Stimulated activated CD4-positive, alpha-beta T cell treated with anti-CD3 and anti-CD28 coated beads, TNF-alpha, amount 100 ng/mL, for 1 hour (primary cell): ENCODE results near the gene COPG1.
"Not testable (repeated sequence)": the region's sequence is repeated elsewhere in the genome, so short reads cannot be mapped to it uniquely, and the experiment has no call there.

ENCODE experiments used
- DNase-seq, 3 donors: peaks; one replicate each; pipeline ENCODE4 v3.0.0-alpha.2; 2020; ENCODE audit warnings: low read depth in 3 of 3, low spot score in 1 of 3

COPG1 gene

DNA sequence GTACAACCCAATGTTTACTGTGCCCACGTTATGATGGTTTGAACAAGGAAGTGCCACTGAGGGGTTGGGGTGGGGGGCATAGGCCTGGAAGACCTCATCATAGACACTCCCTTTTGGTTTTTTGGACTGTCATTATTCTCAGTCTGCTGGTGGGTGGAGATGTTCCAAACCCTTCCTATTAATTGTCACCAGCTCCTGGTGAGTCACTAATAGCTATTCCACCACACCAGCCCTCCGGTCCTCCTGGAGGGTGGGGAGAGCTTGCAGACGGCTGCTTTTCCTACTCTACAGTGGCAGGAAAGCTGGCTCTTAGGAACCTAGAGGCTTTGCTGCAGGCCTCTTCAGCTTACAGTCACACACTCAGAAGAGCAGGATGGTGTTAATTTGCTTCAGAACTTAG lies 9.0 kb upstream of the COPG1 start:
- no peak for DNase-seq

DNA sequence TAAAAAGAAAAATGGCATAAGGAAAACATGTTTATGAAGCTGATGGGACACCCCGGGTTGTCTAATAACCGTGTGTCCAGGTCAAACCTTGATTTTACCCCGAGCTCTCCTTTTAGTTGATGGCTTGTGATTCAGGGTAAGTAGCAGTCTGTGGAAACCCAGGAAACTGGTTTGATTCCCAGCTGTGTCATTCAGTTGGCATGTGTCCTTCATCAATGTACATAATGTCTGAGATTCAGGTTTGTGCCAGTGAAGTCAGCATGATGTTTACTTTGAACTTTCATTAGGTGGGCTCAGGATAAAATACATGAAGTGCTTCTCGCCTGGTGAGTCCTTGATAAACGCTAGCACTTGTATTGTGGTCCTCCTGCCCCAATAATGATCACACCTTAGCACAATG lies 4.3 kb upstream of the COPG1 start:
- no peak for DNase-seq

DNA sequence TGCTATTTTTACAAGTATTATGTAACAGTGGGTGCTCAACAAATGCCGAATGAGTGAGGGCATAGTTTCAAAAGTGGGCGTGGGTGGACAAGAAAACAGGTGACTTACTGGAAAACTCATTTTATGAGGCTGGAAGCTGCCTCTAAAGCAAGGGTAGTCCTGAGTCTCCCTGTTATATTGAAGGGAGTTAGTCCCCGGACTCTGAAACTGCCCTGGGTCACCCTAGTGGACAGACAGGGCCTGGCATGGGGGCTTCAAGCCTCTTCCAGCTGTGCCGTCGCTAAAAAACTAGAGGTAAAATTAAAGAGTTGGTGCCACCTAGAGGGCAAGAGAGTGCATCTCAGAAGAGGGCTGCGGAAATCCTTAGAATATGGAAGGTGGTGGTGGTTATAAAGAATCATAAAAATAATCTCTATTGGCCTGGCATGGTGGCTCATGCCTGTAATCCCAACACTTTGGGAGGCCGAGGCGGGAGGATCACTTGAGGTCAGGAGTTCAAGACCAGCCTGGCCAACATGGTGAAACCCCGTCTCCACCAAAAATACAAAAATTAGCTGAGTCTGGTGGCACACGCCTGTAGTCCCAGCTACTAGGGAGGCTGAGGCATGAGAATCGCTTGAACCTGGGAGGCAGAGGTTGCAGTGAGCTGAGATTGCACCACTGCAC lies 3.6 kb upstream of the COPG1 start:
- DNase-seq = peak; percentile 21 to 40 (median 22)

DNA sequence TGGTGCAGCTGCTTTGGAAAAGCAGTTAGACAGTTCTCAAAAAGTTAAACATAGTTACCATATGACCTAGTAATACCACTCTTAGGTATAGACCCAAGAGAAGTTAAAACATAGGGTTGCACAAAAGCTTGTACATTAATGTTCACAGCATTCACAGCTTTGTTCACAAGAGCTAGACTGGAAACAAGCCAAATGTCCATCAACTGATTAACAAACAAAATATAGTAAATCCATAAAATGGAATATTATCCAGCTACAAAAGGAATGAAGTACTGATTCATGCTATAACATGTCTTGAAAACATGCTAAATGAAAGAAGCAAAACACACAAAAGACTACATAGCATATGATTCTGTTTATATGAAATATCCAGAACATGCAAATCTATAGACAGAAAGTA lies 2.8 kb upstream of the COPG1 start:
- no peak for DNase-seq

DNA sequence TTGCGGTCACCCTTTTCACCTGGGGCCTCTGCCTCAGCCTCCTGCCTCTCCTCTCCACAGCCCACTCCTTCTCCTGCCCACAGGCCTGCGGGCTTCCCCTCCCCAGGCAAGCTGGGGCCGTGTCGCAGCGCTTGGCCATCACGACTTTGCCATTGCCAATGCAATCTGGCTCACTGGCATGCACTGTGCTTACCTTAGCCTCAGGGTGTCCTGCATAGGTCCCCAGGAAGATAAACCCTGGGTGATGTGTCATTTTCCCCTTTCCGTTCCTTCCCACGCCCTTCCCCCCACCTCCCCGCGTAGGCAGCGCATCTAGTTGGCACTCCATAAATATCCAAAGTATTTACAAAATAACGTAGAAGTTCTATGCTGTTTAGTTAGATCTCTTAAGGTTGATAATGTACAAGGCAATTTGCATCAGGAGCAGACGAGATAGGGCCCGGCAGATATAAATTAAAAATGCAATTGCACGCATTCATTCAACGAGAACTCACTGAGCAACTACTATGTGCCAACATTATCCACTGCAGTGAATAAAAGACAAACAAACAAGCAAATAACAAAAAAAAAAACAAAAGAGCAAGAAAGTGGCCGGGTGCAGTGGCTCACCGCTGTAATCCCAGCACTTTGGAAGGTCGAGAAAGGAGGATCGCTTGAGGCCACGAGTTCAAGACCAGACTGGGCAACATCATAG lies 973 bp upstream of the COPG1 start:
- no peak for DNase-seq

DNA sequence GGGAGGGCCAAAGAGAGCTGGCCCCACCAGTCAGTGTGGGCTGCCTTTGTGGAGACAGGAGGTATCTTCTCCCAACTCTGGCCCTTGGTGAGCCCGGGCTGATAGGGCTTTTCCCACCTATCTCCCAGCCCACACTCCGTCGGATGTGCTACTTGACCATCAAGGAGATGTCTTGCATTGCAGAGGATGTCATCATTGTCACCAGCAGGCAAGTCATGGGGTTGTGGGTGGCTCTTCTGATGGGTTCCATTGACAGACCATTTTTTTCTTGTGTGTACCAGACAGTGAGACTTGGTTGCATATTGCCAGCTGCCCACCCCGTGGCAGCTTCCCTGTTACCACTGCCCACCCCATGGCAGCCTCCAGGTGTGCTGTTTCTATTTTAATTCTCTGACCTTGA lies 3.3 kb downstream of the COPG1 start:
- DNase-seq = no peak

DNA sequence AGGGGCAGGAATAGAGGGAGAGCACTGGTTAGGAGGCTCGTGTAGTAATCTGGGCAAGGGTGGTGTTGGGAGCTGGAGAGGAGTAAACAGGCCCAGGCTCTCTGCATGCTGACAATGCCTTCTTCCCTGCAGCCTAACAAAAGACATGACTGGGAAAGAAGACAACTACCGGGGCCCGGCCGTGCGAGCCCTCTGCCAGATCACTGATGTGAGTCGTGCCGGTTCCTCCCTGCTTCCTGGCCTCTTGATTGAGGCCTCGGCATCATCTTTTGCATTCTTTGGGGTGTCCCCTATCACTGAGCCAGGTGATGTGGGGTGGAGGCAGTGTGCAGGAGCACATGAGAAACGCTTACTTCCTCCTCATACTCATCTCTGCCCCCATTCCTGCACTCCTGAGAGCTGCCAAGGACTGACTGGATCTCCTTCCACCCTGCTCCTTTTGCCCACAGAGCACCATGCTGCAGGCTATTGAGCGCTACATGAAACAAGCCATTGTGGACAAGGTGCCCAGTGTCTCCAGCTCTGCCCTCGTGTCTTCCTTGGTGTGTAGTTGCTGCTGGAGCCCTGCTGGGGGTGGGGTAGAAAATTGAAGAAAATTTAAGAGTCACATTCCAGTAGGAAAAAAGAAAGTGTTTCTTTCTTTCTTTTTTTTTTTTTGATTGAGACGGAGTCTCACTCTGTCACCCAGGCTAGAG lies 5.3 kb downstream of the COPG1 start:
- no peak for DNase-seq

DNA sequence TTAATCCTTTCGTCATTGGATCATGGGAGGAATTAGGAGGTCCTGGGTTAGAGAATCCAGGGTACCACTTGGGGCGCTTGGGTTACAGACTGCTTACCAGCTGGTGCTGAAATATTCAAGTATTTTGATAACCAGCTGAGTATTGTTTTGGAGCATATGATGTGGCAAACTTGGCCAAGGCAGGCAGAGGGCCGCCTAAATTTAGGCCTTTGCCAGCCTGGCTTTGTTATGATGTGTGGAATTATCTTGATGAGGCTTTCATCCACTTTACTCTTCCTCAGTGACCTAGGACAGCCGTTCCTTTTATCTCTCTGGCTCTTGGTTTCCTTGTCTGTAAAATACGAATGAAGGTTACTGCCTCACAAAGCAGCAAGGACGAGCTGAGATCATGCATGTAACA lies 6.9 kb downstream of the COPG1 start:
- no peak for DNase-seq

DNA sequence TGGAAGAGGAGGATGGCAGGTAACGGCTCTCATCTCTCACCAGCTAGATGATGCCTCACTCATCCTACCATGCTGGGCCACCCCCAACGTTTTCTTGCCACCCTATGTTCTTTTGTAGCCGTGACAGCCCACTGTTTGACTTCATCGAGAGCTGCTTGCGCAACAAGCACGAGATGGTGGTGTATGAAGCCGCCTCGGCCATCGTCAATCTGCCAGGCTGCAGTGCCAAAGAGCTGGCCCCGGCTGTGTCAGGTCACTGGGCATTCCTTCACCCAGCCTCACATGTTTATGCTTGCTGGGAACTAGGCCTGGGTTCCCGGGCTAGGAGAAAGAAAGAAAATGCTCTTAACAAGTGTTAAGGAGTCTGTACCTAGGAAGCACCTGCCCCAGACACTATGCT lies 8.2 kb downstream of the COPG1 start:
- DNase-seq = no peak

DNA sequence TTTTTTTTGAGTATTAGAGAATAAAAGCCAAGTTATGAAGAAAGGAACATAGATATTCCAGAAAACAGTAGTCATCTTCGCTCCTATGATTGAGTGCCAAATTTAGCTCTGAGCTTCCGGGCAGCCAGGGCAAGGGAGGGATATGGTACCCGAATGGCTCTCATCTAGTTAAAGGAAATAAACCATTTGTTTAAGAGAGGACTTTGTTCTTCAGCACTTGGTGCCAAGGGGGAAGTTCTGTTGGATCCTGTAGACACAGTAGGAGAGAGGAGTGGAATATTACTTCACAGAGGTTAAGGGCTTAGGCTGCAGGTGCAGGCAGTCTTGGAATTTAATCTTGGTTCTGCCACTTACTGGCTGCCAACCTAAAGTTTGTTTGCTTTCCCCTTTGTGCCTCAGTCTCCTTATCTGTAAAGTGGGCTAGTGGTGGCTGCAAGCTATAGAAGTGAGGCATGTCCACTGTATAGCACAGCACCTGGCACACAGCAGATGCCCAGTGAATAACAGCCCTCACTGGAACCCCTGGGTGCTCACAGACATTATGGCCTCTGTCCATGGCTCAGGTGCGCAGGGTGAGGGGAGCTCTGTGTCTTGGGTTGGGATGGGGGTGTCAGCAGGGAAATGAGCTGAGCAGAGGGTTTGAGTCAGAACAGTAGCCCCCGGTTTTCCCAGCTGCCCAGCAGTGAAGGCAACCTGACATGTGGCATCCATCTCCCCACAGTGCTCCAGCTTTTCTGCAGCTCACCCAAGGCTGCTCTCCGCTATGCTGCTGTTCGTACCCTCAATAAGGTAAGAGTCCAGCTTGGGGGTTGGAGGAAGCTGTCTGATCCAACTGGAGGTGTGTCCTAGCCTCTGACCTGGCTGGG lies 10.4 kb downstream of the COPG1 start:
- DNase-seq = no peak

DNA sequence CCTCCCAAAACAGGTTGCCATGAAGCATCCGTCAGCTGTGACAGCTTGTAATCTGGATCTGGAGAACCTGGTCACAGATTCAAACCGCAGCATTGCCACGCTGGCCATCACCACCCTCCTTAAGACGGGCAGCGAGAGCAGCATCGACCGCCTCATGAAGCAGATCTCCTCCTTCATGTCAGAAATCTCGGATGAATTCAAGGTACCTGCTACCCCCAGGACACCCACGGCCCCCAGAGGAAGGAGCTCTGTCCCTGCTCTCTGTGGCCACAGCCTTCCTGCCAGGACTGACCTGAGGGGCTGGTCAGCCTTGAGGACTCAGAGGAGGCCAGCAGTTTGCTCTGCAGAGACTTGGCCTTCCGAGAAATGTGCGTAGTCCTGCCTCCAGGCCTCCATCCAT lies 11.2 kb downstream of the COPG1 start:
- no peak for DNase-seq

DNA sequence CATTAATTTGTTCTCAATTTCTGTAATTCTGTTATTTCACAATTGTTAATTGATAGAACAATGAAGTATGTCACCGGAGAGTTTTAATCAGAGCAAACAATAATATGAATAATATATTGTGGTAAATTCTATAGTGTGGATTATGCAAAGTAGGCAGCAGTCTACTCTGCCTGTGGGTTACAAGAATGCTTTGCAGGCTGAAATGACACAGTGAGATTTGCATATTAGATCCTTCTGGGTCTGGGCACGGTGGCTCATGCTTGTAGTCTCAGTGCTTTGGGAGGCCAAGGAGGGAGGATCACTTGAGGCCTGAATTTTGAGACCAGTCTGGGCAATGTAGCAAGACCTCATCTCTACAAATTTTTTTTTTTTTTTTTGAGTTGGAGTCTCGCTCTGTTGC lies 12.5 kb downstream of the COPG1 start:
- DNase-seq = no peak

DNA sequence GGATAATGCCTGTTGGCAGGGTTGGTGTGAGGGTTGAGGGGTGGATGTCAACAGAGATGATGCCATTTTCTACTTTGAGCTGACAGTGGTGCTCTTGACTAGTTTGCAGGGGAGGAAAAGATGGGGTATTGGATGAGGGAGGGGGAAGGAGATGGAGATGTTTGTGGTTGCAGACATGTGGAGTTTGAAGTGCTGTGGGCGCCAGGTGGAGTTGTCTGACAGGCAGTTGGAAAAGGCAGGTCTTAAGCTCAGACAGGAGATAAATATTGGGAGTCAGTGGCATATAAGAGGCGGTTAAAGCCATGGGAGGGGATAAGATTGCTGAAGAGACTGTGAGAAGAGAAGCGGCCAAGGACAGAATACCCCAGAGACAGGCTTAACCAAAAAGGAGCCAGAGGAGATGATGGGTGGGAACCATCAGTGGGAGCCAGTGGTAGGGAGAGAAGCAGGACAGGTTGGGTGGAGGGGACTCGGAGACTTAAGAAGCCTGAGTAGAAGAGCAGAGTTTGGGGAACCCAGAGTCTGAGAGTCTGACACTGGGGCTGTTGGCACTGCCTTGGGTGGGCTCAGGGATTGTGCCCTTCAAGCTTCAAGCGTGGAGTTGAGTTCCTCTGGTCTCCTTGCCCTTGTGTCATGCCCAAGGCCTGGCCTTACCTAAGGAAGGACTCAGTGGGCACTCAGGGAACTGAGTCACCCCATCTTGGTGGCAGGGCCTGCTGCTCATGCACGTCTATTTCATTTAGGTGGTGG lies 13.9 kb downstream of the COPG1 start:
- DNase-seq = no peak

DNA sequence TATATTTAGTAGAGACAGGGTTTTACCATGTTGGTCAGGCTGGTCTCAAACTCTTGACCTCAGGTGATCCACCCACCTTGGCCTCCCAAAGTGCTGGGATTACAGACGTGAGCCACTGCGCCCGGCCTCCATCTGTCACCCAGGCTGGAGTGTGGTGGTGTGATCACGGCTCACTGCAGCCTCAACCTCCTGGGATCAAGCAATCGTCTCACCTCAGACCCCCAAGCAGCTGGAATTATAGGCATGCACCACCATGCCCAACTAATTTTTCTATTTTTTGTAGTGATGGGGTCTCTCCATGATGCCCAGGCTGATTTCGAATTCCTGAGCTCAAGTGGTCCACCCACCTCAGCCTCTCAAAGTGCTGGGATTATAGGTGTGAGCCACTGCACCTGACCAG lies 15.6 kb downstream of the COPG1 start:
- DNase-seq = not testable (repeated sequence)

DNA sequence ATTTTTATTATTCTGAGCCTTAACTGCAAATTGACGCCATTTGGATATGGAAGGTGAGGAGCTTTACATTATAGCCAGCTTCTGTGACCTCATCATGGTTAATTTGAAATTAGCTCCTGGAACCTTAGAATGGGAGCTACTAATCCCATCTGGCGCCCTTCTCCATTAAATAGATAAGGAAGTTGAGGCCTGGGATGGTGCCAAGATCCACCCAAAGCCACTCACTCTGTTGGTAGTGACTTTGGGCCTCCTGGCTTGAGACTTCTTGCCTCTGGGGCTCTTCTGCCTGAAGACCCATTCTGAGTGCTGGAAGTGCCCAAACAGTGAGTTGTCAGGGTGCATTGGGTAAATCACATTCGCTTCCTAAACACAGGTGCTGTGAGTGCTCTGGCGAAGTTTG lies 17.2 kb downstream of the COPG1 start:
- no peak for DNase-seq

DNA sequence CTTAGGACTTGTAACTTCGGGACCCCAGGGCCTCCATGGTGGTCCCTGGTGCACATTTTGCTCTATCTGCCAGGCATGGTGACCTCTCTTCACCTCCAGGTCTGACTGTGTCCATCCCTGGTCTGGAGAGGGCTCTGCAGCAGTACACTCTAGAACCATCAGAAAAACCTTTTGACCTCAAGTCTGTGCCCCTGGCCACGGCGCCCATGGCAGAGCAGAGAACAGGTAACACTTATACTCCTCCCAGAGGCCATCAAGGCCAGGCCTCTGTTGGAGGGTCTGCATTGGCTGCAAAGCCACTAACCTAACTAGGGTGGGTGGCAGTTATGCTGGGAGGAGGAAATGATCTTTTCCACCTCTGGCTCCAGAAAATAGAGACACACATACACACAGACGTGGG lies 19.0 kb downstream of the COPG1 start:
- DNase-seq = no peak

DNA sequence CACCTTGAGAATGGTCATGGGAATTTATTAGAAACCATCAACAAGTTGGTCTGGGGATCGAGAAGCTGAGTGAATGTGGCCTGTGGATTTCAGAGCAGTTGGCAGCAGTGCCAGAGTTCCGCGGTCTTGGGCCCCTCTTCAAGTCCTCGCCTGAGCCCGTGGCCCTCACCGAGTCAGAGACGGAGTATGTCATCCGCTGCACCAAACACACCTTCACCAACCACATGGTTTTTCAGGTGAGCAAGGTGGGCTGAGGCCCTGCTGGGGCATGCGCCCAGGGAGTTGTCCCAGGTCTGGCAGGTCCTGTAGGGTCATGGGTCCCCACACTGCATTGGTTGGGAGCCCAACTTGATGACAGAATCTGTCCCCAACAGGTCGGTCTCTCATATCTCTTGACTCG lies 22.3 kb downstream of the COPG1 start:
- no peak for DNase-seq

DNA sequence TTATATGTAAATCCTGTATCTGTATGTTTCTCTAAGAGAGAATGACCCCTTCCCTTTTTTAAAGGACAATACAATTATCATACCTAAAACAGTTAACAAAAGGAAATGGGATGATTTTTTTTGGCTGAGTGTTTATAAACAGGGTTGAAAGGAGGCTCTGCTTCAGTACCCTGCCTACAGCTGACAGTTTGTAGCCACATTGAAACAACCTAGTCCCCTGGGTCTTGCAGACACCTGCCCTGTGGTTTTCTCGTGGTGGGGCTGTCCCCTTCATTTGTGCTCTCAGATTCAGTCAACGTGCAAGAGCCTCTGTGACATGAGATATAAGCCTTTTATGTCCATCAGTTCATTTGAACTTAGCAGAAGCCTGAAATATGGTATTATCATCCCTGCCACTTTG lies 27.0 kb downstream of the COPG1 start:
- no peak for DNase-seq

DNA sequence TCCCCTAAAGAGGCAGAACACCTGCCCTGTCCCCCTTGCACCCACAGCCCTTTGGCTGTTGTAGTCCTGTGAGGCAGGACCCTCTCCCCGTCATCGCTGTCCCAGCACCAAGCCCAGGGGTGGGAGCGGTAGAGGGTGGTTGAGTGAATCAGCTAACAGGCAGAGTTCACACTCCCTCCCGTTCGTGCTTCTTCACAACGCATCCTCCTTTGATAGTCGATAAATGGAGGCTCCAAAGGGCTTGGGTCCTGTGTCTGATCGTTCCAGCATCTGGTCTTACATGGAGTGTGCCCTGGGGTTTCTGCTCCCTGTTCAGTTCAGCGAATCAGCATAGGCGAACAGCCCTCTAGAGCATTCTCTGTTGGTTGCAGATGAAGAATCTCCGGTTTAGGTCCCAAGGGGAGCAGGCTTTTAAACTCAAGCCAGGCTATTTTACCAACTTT lies 28.4 kb downstream of the COPG1 start:
- DNase-seq = no peak

DNA sequence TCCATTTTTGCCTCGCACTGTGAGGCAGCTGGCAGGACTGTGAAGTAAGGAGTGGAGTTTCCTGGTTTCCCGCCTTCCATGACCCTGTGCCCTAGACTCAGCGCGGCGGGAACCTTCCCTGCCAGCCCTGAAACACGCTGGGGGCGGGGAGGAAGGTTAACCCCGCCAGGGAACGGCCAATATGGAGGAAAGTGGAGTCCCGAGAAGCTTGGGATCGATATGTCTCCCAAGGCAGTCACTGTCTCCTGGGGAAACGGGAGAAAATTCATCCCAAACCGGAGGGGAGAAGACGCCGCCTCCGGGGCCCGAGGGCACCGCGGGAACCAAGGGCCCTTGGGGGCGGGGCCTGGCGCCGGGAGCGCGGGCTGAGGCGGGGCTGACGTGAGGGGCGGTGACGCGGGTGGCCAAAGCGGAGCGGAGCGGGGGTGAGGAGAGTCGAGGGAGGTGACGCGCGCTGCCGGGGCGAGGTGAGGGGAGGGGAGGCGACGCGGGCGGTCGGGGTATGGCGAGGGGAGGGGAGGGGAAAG lies 29.1 kb downstream of the COPG1 start, which contains the start of gene HMCES:
Gene HMCES, plus strand, starts transcription at position 432 of the 527 bp plus-strand sequence. CDS start 863 bp downstream, outside the sequence.
- peak; percentile 84 to 93 (median 90) for DNase-seq
